Pulmonary artery endothelial cell (primary cell): Measurements from ENCODE around the gene ELAVL1. TPM values are rescaled to one million over a fixed set of nuclear protein-coding genes. Genes with fewer than 3 reads are reported as not detected.
"Not testable (repeated sequence)": the region's sequence is repeated elsewhere in the genome, so short reads cannot be mapped to it uniquely, and the experiment has no call there.

Source experiments
- DNase-seq: peaks from one replicate; pipeline ENCODE4 v3.0.0-alpha.2; 2011; ENCODE audit warnings: low read depth, low spot score
- total RNA-seq: library from RNA; depleted of rRNA; stranded (reverse); fragments of >200 nt; gene quantifications from 2 replicates; pipeline ENCODE4 v1.2.3, GENCODE V29; 2014

ELAVL1 gene
- total RNA-seq: 65.6 and 90.6 TPM in 2 replicates

DNA sequence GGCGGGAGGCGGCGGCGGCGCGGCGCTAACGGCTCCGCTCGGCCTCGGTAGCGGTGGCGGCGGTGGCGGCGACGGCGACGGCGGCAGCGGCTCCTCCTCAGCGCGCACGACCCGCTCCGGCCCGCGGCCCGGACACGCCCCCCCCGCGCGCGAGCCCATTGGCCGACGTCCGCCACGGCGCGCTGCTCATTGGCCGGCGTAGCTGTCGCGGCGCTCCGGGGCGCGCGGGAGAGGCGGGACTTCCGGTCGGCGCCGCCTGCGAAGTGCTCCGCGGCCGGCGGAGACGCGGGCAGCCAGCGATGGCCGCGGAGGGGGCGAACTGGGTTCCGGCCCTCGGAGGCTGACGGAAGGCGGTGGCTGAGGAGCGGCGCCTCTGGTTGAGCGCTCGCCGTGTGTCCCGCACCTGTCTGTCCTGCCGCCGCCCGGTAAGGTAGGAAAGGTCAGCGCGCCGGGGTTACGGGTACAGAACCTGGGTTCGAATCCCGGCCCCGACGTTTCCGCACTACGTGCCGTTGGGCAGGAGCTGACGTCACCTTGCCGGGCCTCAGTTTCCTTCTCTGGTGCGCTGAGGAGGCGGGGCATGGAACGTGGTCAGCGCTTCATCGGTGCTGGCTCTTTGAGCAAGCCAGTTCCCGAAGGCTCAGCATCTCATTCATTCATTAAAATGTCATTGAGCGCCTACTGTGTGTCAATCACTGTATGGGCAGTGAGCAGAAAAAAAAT, at the start of gene ELAVL1:
ELAVL1 (minus strand) TSS at position 108 of the 723 bp plus-strand sequence. CDS start 13,826 bp downstream, outside the sequence.
- peak; percentile 50 for DNase-seq

GRCh38 chr19:8054169-8054568, 48.7 kb upstream of the ELAVL1 start:
- no peak for DNase-seq

DNA sequence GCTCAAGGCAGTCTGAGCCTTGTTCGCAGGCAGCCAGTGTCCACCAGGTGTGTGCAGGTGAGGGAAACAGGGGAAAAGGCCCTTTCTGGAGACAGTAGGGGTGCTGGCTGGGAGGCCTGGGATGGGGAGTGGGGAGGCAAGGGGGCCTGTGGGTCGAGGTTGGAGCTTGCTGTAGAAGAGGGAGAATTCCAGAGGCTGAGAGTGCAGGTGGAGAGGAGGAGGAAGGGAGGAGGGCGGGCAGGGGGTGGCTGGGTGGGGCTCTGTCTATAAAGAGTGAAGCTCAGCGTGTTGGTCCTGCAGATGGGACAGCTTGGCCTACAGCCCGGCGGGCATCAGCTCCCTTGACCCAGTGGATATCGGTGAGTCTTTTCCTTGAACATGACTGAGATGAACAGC, 47.0 kb upstream of the ELAVL1 start, which contains the start of gene CCL25:
CCL25 (plus strand) TSS at position 297 of the 396 bp plus-strand sequence. CDS start 290 bp downstream, outside the sequence.
- no peak for DNase-seq

DNA sequence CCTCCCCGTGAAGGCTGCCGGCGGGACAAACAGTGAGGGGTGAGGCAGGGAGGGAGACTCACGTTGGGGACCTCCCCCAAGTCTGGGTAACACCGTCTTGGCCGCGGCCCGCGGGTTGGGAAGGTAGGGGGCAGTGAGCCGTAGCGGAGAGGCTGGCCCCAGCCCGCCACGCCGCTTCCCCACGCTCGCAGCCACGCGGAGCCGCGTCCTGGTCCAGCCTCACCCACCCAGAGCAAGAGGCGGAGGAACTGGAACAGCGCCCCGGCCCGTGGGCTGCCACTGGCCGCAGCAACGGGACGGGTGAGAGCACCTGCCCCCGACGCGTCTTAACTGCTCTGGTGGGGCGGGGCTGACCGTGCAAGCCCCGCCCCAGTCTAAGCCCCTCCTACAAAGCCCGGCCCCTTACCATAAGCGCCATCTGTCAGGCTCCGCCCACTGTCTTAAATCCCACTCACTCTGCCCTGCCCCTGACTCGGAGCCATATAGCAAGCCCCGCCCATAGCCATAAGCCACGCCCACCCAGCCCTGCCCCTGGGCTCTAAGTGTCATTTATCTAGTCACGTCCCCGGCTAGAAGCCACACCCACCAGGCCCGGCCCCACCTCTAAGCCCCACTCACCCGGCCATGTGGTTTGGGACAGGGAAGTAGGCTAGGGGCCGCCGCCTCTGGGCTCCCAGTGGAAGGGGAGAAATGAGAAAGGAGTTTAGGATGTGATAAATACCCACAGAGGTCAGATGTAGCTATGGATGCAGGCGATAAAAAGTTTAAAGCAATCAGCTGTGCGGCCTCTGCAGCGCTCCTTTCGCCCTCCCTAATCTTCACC, 45.0 kb upstream of the ELAVL1 start:
- DNase-seq: peak; percentile 33

DNA sequence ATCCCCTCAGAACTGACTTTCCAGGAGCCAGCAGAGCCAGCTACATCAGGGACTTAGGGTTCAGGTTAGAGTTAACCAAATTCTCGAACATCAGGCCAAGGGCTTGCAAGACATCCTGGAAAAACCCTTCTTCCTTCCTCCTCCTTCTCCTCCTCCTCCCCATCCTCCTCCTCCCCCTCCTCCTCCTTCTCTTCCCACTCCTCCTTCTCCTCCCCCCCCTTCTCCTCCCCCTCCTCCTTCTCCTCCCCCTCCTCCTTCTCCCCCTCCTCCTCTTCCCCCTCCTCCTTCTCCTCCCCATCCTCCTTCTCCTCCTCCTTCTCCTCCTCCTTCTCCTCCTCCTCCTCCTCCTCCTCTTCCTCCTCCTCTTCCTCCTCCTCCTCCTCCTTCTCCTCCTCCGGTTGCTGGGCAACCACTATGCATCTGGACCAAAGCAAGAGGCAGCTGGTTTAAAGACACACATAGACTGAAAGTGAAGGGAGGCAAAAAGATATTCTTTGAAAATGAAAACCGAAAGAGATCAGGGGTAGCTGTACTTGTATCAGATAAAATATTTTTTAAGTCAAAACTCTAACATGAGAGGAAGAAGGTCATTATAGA, 41.2 kb upstream of the ELAVL1 start:
- no peak for DNase-seq

- no peak for DNase-seq
These were observed 40.6 kb upstream of the ELAVL1 start for GRCh38 chr19:8045872-8046568.

GRCh38 chr19:8044018-8044417, 38.6 kb upstream of the ELAVL1 start:
- no peak for DNase-seq

DNA sequence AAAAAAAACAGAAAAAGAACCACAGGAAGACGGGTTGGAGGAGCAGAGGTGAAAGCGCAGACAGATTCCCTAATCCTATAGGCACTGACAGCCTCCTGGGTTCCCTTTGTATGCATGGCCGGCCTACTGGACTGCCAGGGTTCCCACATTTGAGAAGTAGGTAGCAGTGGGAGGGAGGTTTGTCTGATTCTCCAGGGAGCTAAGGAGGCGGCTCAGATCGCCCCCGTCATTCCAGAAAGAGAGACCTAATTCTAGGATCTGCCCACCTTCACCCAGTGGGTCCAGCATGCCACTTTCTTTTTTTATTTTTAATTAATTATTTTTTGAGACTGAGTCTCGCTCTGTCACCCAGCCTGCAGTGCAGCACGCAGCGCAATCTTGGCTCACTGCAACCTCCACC, 37.5 kb upstream of the ELAVL1 start:
- DNase-seq: no peak

GRCh38 chr19:8041531-8041931, 36.1 kb upstream of the ELAVL1 start:
- DNase-seq: no peak

DNA sequence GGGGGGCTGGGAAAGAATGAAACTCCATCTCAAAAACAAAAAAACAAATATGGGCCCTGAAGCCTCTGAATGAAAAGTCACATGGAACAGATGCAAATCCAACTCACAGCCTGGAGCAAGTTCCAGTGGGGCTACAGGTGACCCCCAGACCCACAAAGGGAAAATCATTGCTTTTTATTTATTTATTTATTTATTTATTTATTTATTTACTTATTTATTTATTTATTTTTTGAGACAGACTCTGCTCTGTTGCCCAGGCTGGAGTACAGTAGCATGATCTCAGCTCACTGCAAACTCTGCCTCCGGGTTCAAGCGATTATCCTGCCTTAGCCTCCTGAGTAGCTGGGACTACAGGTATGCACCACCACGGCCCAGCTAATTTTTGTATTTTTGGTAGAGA, 33.8 kb upstream of the ELAVL1 start:
- DNase-seq: no peak

GRCh38 chr19:8038815-8039214, 33.4 kb upstream of the ELAVL1 start:
- DNase-seq: no peak

GRCh38 chr19:8036434-8037099, 31.1 kb upstream of the ELAVL1 start:
- DNase-seq: no peak

DNA sequence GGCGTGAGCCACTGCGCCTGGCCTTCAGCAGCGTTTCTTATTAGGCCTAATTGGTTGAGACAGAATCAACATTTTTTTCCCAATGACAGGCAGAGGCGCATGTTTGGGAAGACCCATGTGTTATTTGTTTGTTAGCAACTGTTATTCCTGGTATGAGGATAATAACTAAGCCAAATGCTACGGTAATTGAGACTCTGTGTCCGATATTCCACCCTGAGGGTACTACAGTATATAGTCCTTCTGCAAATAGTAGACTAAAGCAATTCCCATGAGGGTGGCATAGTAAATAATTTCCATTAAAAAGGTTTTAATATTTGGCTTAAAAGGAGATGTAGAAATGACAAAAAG, 28.7 kb upstream of the ELAVL1 start:
- DNase-seq: no peak

GRCh38 chr19:8033287-8034177, 28.1 kb upstream of the ELAVL1 start:
- not testable (repeated sequence) for DNase-seq

GRCh38 chr19:8030960-8031359, 25.5 kb upstream of the ELAVL1 start:
- no peak for DNase-seq

DNA sequence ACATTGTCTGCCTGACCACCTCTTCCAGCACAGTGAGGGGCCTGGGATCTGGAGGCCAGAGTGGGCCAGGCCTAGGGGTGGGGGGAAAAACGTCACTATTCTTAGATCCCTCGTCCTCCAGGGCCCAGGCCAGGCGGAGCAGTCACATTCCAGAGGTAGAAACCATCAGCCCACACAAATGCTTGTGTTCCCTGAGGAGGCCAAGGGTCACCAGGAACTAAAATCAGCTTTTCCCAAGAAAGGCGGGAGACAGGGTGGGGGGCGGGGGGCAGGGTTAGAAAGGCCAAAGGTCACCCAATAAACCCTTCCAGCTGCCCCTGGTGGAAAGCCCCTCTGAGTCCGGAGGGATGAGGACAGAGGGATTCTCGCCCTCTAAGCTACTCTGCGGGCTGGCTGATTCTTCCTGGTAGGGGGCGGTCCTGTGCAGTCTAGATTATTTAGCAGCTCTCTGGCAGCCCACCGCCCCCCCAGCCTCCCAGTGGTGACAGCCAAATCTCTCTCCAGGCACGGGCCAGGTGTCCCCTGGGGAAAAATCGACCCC, 23.6 kb upstream of the ELAVL1 start:
- DNase-seq: no peak

DNA sequence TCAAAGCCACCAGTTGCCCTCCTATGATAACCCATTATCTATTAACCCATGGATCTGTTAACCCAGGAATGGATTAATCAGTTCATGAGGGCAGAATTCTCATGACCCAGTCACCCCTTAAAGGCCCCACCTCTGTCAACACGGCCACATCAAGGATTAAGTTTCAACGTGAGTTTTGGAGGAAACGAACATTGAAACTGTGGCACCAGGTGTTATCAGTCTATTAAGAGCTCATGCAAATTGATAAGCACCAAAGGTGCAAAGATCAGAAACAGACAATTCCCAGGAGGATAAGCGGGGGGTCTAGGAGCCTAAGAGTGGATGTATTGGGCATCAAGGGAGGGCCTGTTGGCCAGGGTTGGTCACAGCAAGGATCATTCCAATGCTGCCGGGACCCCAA, 19.9 kb upstream of the ELAVL1 start:
- DNase-seq: no peak

DNA sequence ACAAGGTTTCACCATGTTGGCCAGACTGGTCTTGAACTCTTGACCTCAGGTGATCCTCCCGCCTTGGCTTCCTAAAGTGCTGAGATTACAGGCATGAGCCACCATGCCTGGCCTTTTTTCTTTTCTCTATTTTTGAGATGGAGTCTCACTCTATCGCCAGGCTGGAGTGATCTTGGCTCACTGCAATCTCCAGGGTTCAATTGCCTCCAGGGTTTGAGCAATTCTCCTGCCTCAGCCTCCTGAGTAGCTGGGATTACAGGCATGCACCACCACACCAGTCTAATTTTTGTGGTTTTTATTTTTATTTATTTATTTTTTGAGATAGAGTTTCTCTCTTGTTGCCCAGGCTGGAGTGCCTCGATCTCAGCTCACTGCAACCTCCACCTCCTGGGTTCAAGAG, 18.8 kb upstream of the ELAVL1 start:
- DNase-seq: not testable (repeated sequence)

GRCh38 chr19:8023371-8023770, 17.9 kb upstream of the ELAVL1 start:
- no peak for DNase-seq

DNA sequence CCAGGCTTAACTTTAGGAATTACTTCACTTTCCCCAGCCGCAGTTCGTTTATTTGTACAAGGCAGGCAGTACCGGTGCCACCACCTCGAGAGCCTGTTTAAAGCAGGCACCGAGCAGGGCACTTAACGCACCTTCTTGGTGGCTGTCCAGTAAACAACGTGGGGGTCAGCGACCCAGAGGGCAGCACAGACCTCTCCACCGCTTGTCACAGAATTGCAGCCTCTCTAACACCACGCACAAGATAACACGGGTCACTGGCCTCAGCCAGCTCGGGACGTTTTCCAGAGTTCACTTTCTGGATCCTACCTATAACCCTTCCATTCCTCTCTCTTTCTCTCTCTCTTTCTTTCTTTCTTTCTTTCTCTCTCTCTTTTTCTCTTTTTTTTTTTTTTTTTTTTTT, 16.8 kb upstream of the ELAVL1 start:
- no peak for DNase-seq
